Stimulated activated CD4-positive, alpha-beta T cell treated with anti-CD3 and anti-CD28 coated beads, Interleukin-1b, Interleukin-23, amount 100 ng/mL, for 48 hours (primary cell): ENCODE data around the gene NHERF1.

ENCODE experiments used
- DNase-seq: peaks from one replicate; pipeline ENCODE4 v3.0.0-alpha.2; 2020

Gene NHERF1

GRCh38 chr17:74790161-74791058 lies 42.0 kb downstream of the NHERF1 start:
- DNase-seq: no peak

GRCh38 chr17:74792586-74793105 lies 44.2 kb downstream of the NHERF1 start:
- DNase-seq: no peak

- DNase-seq: no peak
These were observed 47.0 kb downstream of the NHERF1 start for GRCh38 chr17:74795327-74796020.

GRCh38 chr17:74796211-74796610 lies 47.8 kb downstream of the NHERF1 start:
- DNase-seq: no peak

DNA sequence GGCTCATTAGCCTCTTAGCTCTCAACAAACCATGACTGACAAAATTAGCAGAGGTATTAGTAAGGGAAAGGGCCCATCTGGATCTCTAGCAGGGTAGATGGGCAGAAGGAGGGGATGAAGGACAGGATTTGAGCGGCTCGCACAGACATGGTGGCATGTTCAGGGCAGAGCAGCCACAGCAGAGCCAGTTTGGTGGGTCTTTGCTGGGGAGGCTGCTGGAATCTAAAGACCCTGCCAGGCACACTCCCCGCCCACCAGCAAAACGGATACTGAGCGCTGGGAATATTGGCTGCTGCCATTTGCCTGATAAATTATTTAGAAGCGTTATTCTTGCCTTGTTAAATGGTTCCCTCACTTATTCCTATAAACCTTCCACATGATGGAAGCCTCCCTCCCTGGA lies 48.4 kb downstream of the NHERF1 start:
- no peak for DNase-seq

- DNase-seq: no peak
These were observed 49.4 kb downstream of the NHERF1 start for GRCh38 chr17:74797824-74798223.

DNA sequence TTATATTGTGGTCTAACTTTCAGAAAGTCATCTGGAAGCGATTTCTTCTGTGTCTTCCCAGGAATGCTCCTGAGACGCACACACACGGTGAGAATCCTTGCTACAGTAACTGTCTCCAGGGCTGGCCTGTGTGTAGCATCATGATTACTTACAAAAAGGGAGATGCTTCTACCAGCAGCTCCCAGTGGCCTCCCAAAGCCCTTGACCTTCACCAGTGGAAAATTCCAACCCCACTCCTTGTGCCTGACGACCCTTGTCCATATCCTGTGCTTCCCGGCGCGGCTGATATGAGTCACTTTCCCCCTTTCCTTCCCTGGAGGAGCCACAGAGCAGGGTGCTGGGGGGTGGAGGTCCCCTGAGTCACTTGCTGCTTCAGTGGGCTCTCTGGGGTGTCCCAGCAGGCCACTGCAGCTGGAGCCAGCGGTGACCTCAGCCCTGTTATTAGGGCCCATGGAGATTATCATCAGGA lies 49.8 kb downstream of the NHERF1 start:
- no peak for DNase-seq

DNA sequence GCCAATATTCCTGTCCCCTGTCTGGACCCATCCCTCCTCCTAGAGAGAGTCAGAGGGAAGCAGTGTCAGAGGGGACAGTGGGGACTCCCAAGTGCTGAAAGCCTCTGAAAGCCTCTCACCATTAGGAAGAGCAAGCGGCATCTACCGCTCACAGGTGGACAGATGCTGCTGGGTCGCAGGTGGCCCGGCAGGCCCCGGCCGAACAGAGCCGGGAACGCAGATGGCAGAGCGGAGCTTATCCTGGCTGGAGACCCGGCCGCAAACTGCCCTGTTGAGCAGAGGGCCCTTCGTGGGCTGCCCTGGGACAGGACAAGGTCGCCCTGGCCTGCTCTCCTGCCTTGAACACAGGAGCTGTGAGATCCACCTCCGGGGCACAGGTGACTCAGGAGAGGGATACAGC lies 50.7 kb downstream of the NHERF1 start:
- no peak for DNase-seq

DNA sequence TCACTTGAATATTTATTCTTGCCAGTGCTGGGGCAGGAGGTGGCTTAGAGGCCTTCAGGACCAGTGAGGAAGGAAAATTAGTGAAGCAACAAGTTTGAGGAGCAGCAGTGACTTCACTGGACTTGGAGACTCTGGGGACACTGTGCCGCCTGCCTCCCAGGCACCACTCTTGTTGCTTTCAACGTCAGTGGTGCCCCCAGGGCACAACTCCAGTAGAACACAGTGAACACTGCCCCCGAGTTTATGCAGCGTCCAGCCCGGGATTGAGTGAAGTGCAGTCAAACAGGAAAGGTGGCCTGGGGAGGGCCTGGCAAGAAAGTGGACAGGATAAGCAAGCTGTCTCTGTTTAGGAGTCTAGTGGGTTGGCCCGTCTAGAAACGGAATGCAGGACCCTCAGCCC lies 52.1 kb downstream of the NHERF1 start:
- DNase-seq: no peak

GRCh38 chr17:74801896-74802295 lies 53.5 kb downstream of the NHERF1 start:
- DNase-seq: no peak

GRCh38 chr17:74803388-74803930 lies 55.0 kb downstream of the NHERF1 start:
- DNase-seq: no peak

DNA sequence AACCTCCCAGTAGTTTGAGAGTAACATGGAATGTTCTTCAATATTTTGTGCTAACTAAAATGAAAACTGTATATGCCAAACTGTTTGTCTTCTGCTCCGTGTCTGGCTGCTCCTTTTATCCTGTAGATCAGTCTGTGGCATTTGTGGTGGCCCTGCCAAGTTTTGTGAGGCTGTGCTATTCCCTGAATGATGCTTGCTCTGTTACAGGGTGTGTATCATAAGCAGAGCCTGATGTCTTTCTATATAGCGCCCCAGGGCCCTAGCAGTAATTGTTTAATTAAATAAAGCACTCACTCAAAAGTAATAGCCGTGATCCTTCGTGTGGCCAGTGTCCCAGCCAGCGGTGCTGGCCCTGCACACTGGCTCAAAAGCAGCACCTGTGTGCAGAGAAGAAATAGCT lies 55.5 kb downstream of the NHERF1 start:
- no peak for DNase-seq

- no peak for DNase-seq
These were observed 56.3 kb downstream of the NHERF1 start for GRCh38 chr17:74804683-74805082.

- DNase-seq: no peak
These were observed 57.2 kb downstream of the NHERF1 start for GRCh38 chr17:74805591-74805991.

DNA sequence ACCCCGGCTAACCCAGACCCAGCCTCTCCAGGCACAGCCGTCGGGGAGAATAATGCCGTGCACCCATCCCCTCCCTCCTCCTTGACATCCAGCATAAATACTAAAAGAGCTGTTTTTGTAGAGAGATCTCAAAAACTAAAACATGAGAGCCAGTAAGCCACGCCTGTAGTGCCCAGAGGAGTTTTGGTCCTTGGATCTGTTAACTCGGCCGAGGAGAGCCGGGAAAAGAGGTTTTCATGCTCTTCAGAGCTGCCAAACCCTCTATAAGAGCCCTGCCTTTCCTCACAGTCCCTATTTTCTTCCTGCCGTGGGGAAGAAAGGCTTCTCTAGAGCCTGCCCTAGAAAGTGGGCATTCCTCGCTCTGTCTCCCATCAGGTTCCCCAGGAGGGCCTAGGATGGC lies 57.9 kb downstream of the NHERF1 start:
- DNase-seq: no peak

DNA sequence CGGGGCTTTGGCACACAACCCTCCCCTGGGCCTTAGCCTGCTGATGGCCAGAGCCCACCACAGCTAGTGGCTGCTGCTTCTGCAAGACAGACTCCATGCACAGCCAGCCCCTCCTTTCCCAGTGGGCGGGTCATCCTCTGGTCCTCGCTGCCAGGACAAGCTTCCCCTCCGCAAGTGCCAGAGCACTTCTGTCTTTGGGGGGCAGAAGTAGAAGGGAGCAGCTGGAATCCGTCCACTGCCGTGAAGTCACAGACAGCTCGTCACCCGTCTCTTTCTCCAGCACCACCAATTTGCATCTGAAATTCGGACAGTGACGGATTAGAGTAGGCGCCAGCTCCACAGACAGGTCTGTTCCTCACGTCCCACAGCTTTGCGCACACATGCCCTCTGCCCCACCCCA lies 59.0 kb downstream of the NHERF1 start:
- DNase-seq: no peak

DNA sequence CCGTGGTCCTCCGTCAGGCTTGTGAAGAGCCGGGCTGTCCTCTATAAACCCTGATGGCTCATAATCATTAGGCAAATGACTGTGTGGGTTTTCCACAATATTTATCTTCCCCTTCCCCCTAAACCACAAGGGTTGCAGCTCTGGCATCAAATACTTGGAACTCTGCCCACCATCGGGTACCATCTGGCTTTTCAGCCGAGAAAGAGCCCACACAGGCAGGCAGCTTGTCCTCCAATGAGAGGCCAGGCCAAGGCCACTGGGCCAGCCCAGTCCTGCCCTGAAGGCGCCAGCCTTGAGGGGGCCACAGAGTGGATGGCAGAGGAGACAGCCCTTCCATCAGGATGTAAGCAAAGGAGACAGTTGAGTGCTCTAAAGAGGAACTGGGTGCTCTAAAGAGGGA lies 59.5 kb downstream of the NHERF1 start:
- no peak for DNase-seq

DNA sequence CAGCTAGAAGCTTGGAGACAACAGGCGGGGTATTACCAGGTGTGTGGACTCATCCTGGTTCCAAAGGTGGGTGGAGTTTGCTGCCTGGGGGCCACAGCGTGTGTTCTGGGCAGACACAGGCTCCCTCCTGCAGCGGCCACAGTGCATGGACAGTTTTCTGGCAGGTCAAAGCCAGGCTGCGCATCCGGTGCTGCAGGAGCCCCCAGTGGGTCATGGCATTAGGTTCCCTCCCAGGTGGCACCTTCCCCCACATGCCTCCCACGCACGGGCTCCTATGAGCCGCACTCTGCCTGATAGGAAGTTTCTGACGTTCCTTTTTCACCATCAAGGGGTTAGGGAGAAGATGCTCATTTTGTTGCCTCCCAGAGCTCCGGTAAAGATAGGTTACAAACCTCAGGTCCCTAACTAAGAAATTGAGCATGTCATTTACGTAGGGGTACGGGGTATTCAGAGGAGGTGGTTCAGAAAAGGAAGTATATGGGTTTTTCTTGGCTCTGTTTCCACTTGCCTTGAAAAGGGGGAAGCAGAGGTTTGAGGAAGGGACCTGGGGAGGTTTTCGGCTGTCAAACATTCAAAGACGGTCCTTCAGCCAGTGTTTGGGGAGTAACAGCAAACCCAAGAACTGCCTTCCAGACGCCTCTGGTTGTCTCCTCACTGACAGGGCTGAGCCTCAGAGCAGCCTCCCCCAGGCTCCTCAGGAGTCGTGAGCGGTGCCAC lies 60.4 kb downstream of the NHERF1 start:
- DNase-seq: no peak

DNA sequence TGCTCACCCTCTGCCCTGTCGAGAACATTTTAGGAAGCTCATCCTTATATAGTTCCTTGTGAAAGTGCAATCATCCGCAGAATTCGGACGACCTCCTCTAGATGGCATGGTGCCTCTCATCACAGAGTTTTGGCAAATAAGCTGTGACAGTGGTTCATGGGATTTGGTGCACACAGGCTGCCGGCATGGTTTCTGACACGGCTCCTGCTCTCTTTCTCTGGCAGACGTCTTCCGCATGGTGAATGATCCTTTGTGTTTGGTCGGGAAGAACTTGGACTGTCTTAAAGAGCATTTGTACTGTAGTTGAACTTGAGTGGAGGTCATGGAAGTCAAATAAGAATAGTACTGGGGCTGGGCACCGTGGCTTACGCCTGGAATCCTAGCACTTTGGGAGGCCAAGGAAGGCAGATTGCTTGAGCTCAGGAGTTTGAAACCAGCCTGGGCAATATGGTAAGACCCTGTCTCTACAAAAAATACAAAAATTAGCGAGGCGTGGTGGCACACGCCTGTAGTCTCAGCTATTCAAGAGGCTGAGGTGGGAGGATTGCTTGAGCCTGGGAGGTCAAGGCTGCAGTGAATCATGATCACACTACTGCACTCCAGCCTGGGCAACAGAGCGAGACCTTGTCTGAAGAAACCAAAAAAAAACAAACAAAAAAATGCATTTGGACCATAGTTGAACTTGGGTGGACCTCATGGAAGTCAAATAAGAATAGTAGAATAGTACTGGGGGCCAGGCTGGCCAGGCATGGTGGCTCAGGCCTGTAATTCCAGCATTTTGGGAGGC lies 62.5 kb downstream of the NHERF1 start:
- no peak for DNase-seq

- no peak for DNase-seq
These were observed 63.9 kb downstream of the NHERF1 start for GRCh38 chr17:74812109-74813009.

GRCh38 chr17:74814453-74814852 lies 66.0 kb downstream of the NHERF1 start:
- no peak for DNase-seq
